ENCODE results near the gene NDUFS7.

- TF ChIP-seq, protein P1, sequence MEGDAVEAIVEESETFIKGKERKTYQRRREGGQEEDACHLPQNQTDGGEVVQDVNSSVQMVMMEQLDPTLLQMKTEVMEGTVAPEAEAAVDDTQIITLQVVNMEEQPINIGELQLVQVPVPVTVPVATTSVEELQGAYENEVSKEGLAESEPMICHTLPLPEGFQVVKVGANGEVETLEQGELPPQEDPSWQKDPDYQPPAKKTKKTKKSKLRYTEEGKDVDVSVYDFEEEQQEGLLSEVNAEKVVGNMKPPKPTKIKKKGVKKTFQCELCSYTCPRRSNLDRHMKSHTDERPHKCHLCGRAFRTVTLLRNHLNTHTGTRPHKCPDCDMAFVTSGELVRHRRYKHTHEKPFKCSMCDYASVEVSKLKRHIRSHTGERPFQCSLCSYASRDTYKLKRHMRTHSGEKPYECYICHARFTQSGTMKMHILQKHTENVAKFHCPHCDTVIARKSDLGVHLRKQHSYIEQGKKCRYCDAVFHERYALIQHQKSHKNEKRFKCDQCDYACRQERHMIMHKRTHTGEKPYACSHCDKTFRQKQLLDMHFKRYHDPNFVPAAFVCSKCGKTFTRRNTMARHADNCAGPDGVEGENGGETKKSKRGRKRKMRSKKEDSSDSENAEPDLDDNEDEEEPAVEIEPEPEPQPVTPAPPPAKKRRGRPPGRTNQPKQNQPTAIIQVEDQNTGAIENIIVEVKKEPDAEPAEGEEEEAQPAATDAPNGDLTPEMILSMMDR (IDR thresholded peaks at IDR 0.05), result no peak
- no peak for TF ChIP-seq POLR2A (IDR thresholded peaks at IDR 0.05)
- no peak for TF ChIP-seq POLR2AphosphoS5 (IDR thresholded peaks at IDR 0.05)
These were observed 10.1 kb downstream of the NDUFS7 start for GRCh38 chr19:1393841-1394240.

Measured in prostate gland (tissue), 2 donors.